T-cell (primary cell): ENCODE results near the gene TCL1A. TPM values are rescaled to one million over a fixed set of nuclear protein-coding genes. Genes with fewer than 3 reads are reported as not detected.
"Not testable (repeated sequence)": the region's sequence is repeated elsewhere in the genome, so short reads cannot be mapped to it uniquely, and the experiment has no call there.

Experiments
- ATAC-seq, 4 experiments: fragments of 200-7000 bp in 3 of 4; fragments of 150-1000 bp in 1 of 4; cut with Tn5 transposase; replicated peaks in 1 of 4; 1 replicate in 3 of 4; 2 replicates in 1 of 4; pipeline ENCODE4 v1.10.0; 2021; ENCODE audit warnings: moderate library complexity in 3 of 4, mild to moderate bottlenecking in 2 of 4, moderate number of reproducible peaks in 1 of 4
- CTCF ChIA-PET, 2 donors: fragments of 300-600 bp; sonication (Branson Sonifier 250); formaldehyde crosslinking; loops; one replicate each; lab custom pipeline; 2022; ENCODE audit warnings: antibody characterized with exemption in 2 of 2; lab: Charles Lee
- POLR2A ChIA-PET, 2 donors: fragments of 300-600 bp; sonication (Branson Sonifier 250); formaldehyde crosslinking; loops; one replicate each; lab custom pipeline; 2022; ENCODE audit warnings: antibody characterized with exemption in 2 of 2; lab: Charles Lee
- DNase-seq, 35 experiments: peaks; one replicate each; pipeline versions ENCODE4 v3.0.0 to v3.0.0-alpha.2; 2013 to 2023
- H3K27ac ChIP-seq: one replicate; pipeline ENCODE4 v1.5.1; 2013; ENCODE audit warnings: low read length
- H3K27me3 ChIP-seq, 2 experiments: replicated peaks in 1 of 2; 1 replicate in 1 of 2; 2 replicates in 1 of 2; pipeline versions ENCODE4 v1.6.1 to v1.7.0; 2013; ENCODE audit warnings: low read length in 1 of 2, mixed read lengths in 1 of 2; ENCODE audit not compliant: control insufficient read depth in 2 of 2, insufficient read depth in 2 of 2; ENCODE audit errors: extremely low read depth in 1 of 2
- H3K36me3 ChIP-seq, 2 donors: 1 replicate in 1 of 2; 2 replicates in 1 of 2; pipeline versions ENCODE4 v1.6.1 to v1.7.0; 2013; ENCODE audit warnings: low read length in 1 of 2; ENCODE audit not compliant: control insufficient read depth in 2 of 2, insufficient read depth in 1 of 2; ENCODE audit errors: extremely low read depth in 1 of 2
- H3K4me1 ChIP-seq, 2 experiments: 1 replicate in 1 of 2; 2 replicates in 1 of 2; pipeline versions ENCODE4 v1.6.1 to v1.7.0; 2013; ENCODE audit warnings: low read length in 2 of 2, mixed read lengths in 1 of 2; ENCODE audit not compliant: insufficient read depth in 2 of 2, control insufficient read depth in 1 of 2; ENCODE audit errors: extremely low read depth in 1 of 2
- H3K4me3 ChIP-seq, 2 donors: 1 replicate in 1 of 2; 2 replicates in 1 of 2; pipeline versions ENCODE4 v1.5.1 to v1.7.0; 2013; ENCODE audit warnings: mild to moderate bottlenecking in 2 of 2, low read length in 1 of 2, moderate library complexity in 1 of 2; ENCODE audit not compliant: control insufficient read depth in 1 of 2; ENCODE audit errors: extremely low read depth in 1 of 2
- H3K9me3 ChIP-seq: 2 replicates; pipeline ENCODE4 v1.7.0; 2013
- H3K27ac Mint-ChIP-seq, 2 donors: one replicate each; pipeline ENCODE4 v1.8.0; 2020 to 2021; ENCODE audit warnings: mild to moderate bottlenecking in 2 of 2, mixed read lengths in 2 of 2
- H3K27me3 Mint-ChIP-seq, 2 donors: one replicate each; pipeline ENCODE4 v1.8.0; 2021 to 2022; ENCODE audit warnings: mixed read lengths in 2 of 2
- H3K36me3 Mint-ChIP-seq: one replicate; pipeline ENCODE4 v1.8.0; 2021; ENCODE audit warnings: mixed read lengths
- H3K4me1 Mint-ChIP-seq, 3 donors: one replicate each; pipeline ENCODE4 v1.8.0; 2020 to 2022; ENCODE audit warnings: mixed read lengths in 3 of 3, mild to moderate bottlenecking in 1 of 3
- H3K4me3 Mint-ChIP-seq, 3 donors: one replicate each; pipeline ENCODE4 v1.8.0; 2020 to 2022; ENCODE audit warnings: mild to moderate bottlenecking in 3 of 3, mixed read lengths in 3 of 3, moderate library complexity in 3 of 3
- H3K9me3 Mint-ChIP-seq, 3 donors: one replicate each; pipeline ENCODE4 v1.8.0; 2020 to 2022; ENCODE audit warnings: mixed read lengths in 3 of 3
- WGBS: methylation state at CpG from one replicate; pipeline ENCODE4 v1.1.5; 2013; ENCODE audit warnings: missing lambda C conversion rate; ENCODE audit not compliant: insufficient coverage; 5-methylcytosine and 5-hydroxymethylcytosine counted together
- total RNA-seq, 35 experiments: library from RNA in 6 of 35; stranded (reverse) in 6 of 35; fragments of 120-200 nt in 1 of 35; gene quantifications; one replicate each; pipeline versions ENCODE4 v1.2.1 to v1.2.4 and lab custom pipeline; 2013 to 2026

The TCL1A gene, protein sequence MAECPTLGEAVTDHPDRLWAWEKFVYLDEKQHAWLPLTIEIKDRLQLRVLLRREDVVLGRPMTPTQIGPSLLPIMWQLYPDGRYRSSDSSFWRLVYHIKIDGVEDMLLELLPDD
- total RNA-seq (10 to 100 TPM in 1 of 5 donors, 1 to 10 TPM in 4; 1.4 to 22.5 (median 2.6) TPM), total RNA-seq (lab: John Stamatoyannopoulos, UW) (0 to 9.7 (median 0.18) reads per million in 29 experiments)
- 5.3 TPM for total RNA-seq (2013)

GRCh38 chr14:95713596-95714371, at the start of gene TCL1A:
Gene TCL1A (minus strand): TSS chr14:95714125. CDS start chr14:95714066, 59 bp downstream.
- H3K4me3 Mint-ChIP-seq, result peak within 1 kb of the TSS in 1 of 3 donors; percentile 76
- Histone ChIP-seq H3K27me3 (peaks cover 0 to 29% of the 10 kb centered on the region in 2 experiments), H3K9me3 (no peaks in the 10 kb centered on the region), H3K36me3 (no peaks in the 10 kb centered on the region), H3K4me3 (no peak within 1 kb of the TSS), H3K27ac (no peak within 1 kb of the TSS), H3K4me1 (no peaks in the 10 kb centered on the region)
- H3K36me3 Mint-ChIP-seq, result no peaks in the 10 kb centered on the region
- DNase-seq, result no peak
- no peaks in the 10 kb centered on the region for H3K4me1 Mint-ChIP-seq
- no peak for ATAC-seq
- POLR2A ChIA-PET, result no interaction called here
- H3K27ac Mint-ChIP-seq, result peak within 1 kb of the TSS in 1 of 2 donors; percentile 51
- WGBS, result 52% methylated on average over 42 of the region's 47 CpGs
- CTCF ChIA-PET, result no interaction called here
- no peaks in the 10 kb centered on the region for H3K9me3 Mint-ChIP-seq
- peaks cover 33 to 37% of the 10 kb centered on the region in 2 donors for H3K27me3 Mint-ChIP-seq

DNA sequence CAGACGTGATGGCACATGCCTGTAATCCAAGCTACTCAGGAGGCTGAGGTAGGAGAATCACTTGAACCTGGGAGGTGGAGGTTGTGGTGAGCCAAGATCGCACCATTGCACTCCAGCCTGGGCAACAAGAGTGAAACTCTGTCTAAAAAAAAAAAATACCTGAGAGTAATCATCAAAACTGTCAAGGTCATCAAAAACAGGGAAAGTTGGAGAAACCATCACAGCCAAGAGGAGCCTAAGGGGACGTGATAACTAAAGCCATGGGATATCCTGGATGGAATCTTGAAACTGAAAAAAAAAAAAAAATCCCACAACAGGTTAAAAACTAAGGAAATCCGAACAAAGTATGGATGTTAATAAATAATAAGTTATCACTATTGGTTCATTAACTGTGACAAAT, 49.1 kb upstream of the TCL1A start:
- H3K36me3 Mint-ChIP-seq, H3K27ac Mint-ChIP-seq, H3K36me3 ChIP-seq, H3K27me3 ChIP-seq, H3K4me1 Mint-ChIP-seq, CTCF ChIA-PET, ATAC-seq, H3K9me3 ChIP-seq, DNase-seq, H3K4me3 Mint-ChIP-seq, H3K27ac ChIP-seq, H3K4me3 ChIP-seq, H3K4me1 ChIP-seq, POLR2A ChIA-PET, H3K9me3 Mint-ChIP-seq: not testable (repeated sequence)
- H3K27me3 Mint-ChIP-seq, result peaks cover 26 to 30% of the 10 kb centered on the region in 2 donors
- no CpG with 5 or more reads among the region's 4 CpGs for WGBS

- no peak overlapping the region for H3K4me3 Mint-ChIP-seq
- no peak overlapping the region for H3K4me3 ChIP-seq
- peaks cover 2% of the 10 kb centered on the region in 2 experiments for H3K27me3 ChIP-seq
- no peaks in the 10 kb centered on the region for H3K36me3 ChIP-seq
- no peak for ATAC-seq
- no peak overlapping the region for H3K27ac Mint-ChIP-seq
- no peaks in the 10 kb centered on the region for H3K4me1 ChIP-seq
- H3K27ac ChIP-seq, result no peak overlapping the region
- ChIA-PET POLR2A (no interaction called here), CTCF (no interaction called here)
- peaks cover 26 to 30% of the 10 kb centered on the region in 2 donors for H3K27me3 Mint-ChIP-seq
- H3K36me3 Mint-ChIP-seq, result no peaks in the 10 kb centered on the region
- 65% methylated on average over 5 of the region's 6 CpGs for WGBS
- no peak for DNase-seq
- H3K9me3 Mint-ChIP-seq, result peaks cover 0 to 4% (median 0%) of the 10 kb centered on the region in 3 donors
- H3K4me1 Mint-ChIP-seq, result no peaks in the 10 kb centered on the region
- no peaks in the 10 kb centered on the region for H3K9me3 ChIP-seq
Observed at GRCh38 chr14:95761436-95761835, 47.5 kb upstream of the TCL1A start.

DNA sequence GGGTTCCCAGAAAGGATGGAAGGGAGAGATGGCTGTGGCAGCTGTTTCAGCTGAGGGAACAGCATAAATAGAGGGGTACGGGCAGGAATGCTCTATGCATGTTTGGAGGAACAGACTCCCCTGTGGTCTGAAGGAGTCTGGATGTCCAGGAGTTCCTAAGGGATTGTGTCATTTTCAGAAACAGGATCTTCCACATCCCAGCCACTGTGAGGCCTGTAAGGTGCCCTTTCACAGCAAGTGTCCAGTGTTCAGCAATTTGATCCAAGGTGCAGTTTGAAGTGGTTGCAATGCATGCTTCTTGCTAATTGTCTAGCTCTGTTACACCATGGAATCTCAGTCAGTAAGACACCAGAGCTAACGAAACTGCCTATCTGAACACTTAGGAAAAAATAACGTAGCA, 46.7 kb upstream of the TCL1A start:
- H3K27me3 ChIP-seq, result peaks cover 2% of the 10 kb centered on the region in 2 experiments
- POLR2A ChIA-PET, result no interaction called here
- CTCF ChIA-PET, result no interaction called here
- no peaks in the 10 kb centered on the region for H3K9me3 ChIP-seq
- Mint-ChIP-seq H3K27ac (no peak overlapping the region), H3K4me1 (no peaks in the 10 kb centered on the region), H3K4me3 (no peak overlapping the region), H3K36me3 (no peaks in the 10 kb centered on the region), H3K9me3 (peaks cover 0 to 4% (median 0%) of the 10 kb centered on the region in 3 donors), H3K27me3 (peaks cover 26 to 30% of the 10 kb centered on the region in 2 donors)
- H3K27ac ChIP-seq, result no peak overlapping the region
- no peak for DNase-seq
- no peak for ATAC-seq
- H3K4me1 ChIP-seq, result no peaks in the 10 kb centered on the region
- H3K36me3 ChIP-seq, result no peaks in the 10 kb centered on the region
- WGBS, result no CpG with 5 or more reads among the region's 3 CpGs
- H3K4me3 ChIP-seq, result no peak overlapping the region

DNA sequence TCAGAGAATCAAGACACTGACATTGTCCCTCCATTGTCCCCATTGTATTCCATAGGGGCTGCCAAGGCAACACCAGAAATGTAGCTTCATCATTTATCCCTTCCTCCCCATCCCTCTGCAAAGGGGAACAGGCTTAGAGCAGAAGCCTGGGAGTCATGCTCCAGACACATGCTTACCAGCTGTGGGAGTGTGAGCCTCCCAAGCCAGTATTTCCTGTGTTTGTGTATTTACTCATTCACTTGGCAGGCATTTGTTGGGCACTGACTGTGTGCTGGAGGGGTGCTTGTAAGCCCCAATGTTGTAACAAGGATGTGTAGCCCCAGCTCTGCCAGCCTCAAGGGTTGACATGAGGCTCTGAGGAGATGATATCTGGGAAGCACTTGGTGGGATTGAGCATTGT, 46.0 kb upstream of the TCL1A start:
- no peaks in the 10 kb centered on the region for H3K9me3 ChIP-seq
- H3K27me3 Mint-ChIP-seq, result peaks cover 26 to 30% of the 10 kb centered on the region in 2 donors
- H3K9me3 Mint-ChIP-seq, result peaks cover 0 to 4% (median 0%) of the 10 kb centered on the region in 3 donors
- no peak overlapping the region for H3K4me3 Mint-ChIP-seq
- DNase-seq (no peak), ATAC-seq (no peak)
- no peak overlapping the region for H3K27ac ChIP-seq
- no peaks in the 10 kb centered on the region for H3K4me1 ChIP-seq
- H3K4me1 Mint-ChIP-seq, result no peaks in the 10 kb centered on the region
- ChIA-PET CTCF (no interaction called here), POLR2A (no interaction called here)
- no peak overlapping the region for H3K27ac Mint-ChIP-seq
- H3K36me3 Mint-ChIP-seq, result no peaks in the 10 kb centered on the region
- H3K27me3 ChIP-seq, result peaks cover 2% of the 10 kb centered on the region in 2 experiments
- no peak overlapping the region for H3K4me3 ChIP-seq
- no peaks in the 10 kb centered on the region for H3K36me3 ChIP-seq

- Mint-ChIP-seq H3K27ac (no peak overlapping the region), H3K27me3 (peaks cover 34 to 36% of the 10 kb centered on the region in 2 donors), H3K4me1 (no peaks in the 10 kb centered on the region), H3K9me3 (no peaks in the 10 kb centered on the region), H3K36me3 (no peaks in the 10 kb centered on the region), H3K4me3 (no peak overlapping the region)
- Histone ChIP-seq H3K27me3 (peaks cover 2% of the 10 kb centered on the region in 2 experiments), H3K36me3 (no peaks in the 10 kb centered on the region), H3K4me1 (no peaks in the 10 kb centered on the region), H3K4me3 (no peak overlapping the region), H3K9me3 (no peaks in the 10 kb centered on the region), H3K27ac (no peak overlapping the region)
- WGBS, result 78% methylated on average over 5 of the region's 7 CpGs
- ATAC-seq (no peak), DNase-seq (no peak)
- ChIA-PET CTCF (no interaction called here), POLR2A (no interaction called here)
Observed at GRCh38 chr14:95758331-95758730, 44.4 kb upstream of the TCL1A start.
